ENCODE measurements around the gene COL13A1. TPM values are rescaled to one million over a fixed set of nuclear protein-coding genes. Genes with fewer than 3 reads are reported as not detected.
A peak's percentile ranks its signal among the peaks of the same experiment; 100 is the strongest.

Gene COL13A1
- polyA plus RNA-seq, 1 of the 3 experiments (the other 2 are of a cell fraction) = 26.7 TPM

GRCh38 chr10:69869291-69869961, 67.7 kb downstream of the COL13A1 start:
- H2AFZ ChIP-seq (ENCODE audit: low read depth) = peak overlapping the region; percentile 47; the same call in 1 of the 2 replicates
- H3K9me3 ChIP-seq = no peaks in the 10 kb centered on the region
- ChIA-PET POLR2A (interaction anchor here (0.6 kb wide), 1 partner anchor 93 kb away, joined by 3 read pairs; no protein-coding TSS in a partner anchor), CTCF (interaction anchor here (0.6 to 1.5 kb wide), 6 partner anchors 14 to 153 kb away, joined by 3 to 7 read pairs (median 4); no protein-coding TSS in a partner anchor)
- peak; percentile 61 for DNase-seq
- peak overlapping the region; percentile 13; the same call in 1 of the 2 replicates for H3K9ac ChIP-seq
- H4K20me1 ChIP-seq (ENCODE audit: insufficient read depth) = no peaks in the 10 kb centered on the region
- H3F3A ChIP-seq (replicated peaks; ENCODE audit: insufficient read depth) = peaks cover 23% of the 10 kb centered on the region
- WGBS (ENCODE audit: low lambda C conversion rate) = 25% methylated on average over 3 of the region's 3 CpGs
- H3K36me3 ChIP-seq (replicated peaks in 1 of 2; ENCODE audit: control insufficient read depth in 1 of 2, insufficient read depth in 2 of 2, low read length in 1 of 2) = no peaks in the 10 kb centered on the region
- H3K27ac ChIP-seq (ENCODE audit: low read depth in 2 of 2, low read length in 1 of 2) = peak overlapping the region; percentile 2 to 52
- TF ChIP-seq FOSL2 (IDR thresholded peaks at IDR 0.05; ENCODE audit: borderline replicate concordance, low read depth) (0 out of 2 replicates have a peak, but pooled peaks have one; percentile 12), JUND (IDR thresholded peaks at IDR 0.05) (0 out of 2 replicates have a peak, but pooled peaks have one; percentile 4), TEAD4 (IDR thresholded peaks at IDR 0.05; ENCODE audit: borderline replicate concordance, insufficient read depth) (no peak), NFIC (IDR thresholded peaks at IDR 0.05; ENCODE audit: borderline replicate concordance) (0 out of 2 replicates have a peak, but pooled peaks have one; percentile 59), TCF12 (IDR thresholded peaks at IDR 0.05) (peak; percentile 52), YY1 (IDR thresholded peaks at IDR 0.05; ENCODE audit: low read depth) (peak; percentile 46; the same call in 1 of the 2 replicates), PBX3 (IDR thresholded peaks at IDR 0.05) (peak; percentile 29; the same call in 1 of the 2 replicates), ELF1 (IDR thresholded peaks at IDR 0.05) (peak; percentile 59; the same call in 1 of the 2 replicates), CTCF (IDR thresholded peaks at IDR 0.05) (no peak)
- no peaks in the 10 kb centered on the region for H3K9me2 ChIP-seq
- no peaks in the 10 kb centered on the region for H3K27me3 ChIP-seq (ENCODE audit: insufficient read depth)
- H3K4me1 ChIP-seq (ENCODE audit: control insufficient read depth in 1 of 2, insufficient read depth in 2 of 2, low read depth in 1 of 2, low read length in 1 of 2) = peaks cover 46 to 49% of the 10 kb centered on the region in 2 experiments
- peak overlapping the region; percentile 69; the same call in 1 of the 2 replicates for H3K4me2 ChIP-seq
- H3K79me2 ChIP-seq (ENCODE audit: insufficient read depth) = no peaks in the 10 kb centered on the region; the same call in 1 of the 2 replicates
- H3K4me3 ChIP-seq (ENCODE audit: low read depth in 2 of 2, low read length in 1 of 2) = peak overlapping the region in 1 of 2 experiments; percentile 23; a peak in 1 of 4 replicates

- DNase-seq = no peak
- CTCF ChIA-PET = interaction anchor here (0.8 to 1.5 kb wide), 2 partner anchors 43 to 70 kb away, joined by 3 to 4 read pairs; no protein-coding TSS in a partner anchor
- H3K9ac ChIP-seq = no peak overlapping the region
- H3K9me2 ChIP-seq = no peaks in the 10 kb centered on the region
- no peak overlapping the region for H2AFZ ChIP-seq (ENCODE audit: low read depth)
- no peaks in the 10 kb centered on the region for H3K27me3 ChIP-seq (ENCODE audit: insufficient read depth)
- no peaks in the 10 kb centered on the region for H3K36me3 ChIP-seq (replicated peaks in 1 of 2; ENCODE audit: control insufficient read depth in 1 of 2, insufficient read depth in 2 of 2, low read length in 1 of 2)
- no peak overlapping the region for H3K4me3 ChIP-seq (ENCODE audit: low read depth in 2 of 2, low read length in 1 of 2)
- no peak overlapping the region for H3K4me2 ChIP-seq
- 83% methylated on average over 7 of the region's 7 CpGs for WGBS (ENCODE audit: low lambda C conversion rate)
- H3F3A ChIP-seq (replicated peaks; ENCODE audit: insufficient read depth) = peaks cover 11% of the 10 kb centered on the region
- no peaks in the 10 kb centered on the region; the same call in 1 of the 2 replicates for H3K79me2 ChIP-seq (ENCODE audit: insufficient read depth)
- no peak overlapping the region for H3K27ac ChIP-seq (ENCODE audit: low read depth in 2 of 2, low read length in 1 of 2)
- H3K9me3 ChIP-seq = no peaks in the 10 kb centered on the region
- H4K20me1 ChIP-seq (ENCODE audit: insufficient read depth) = no peaks in the 10 kb centered on the region
- no peak for TF ChIP-seq ZBTB33 (IDR thresholded peaks at IDR 0.05; ENCODE audit: borderline replicate concordance, low read depth)
- H3K4me1 ChIP-seq (ENCODE audit: control insufficient read depth in 1 of 2, insufficient read depth in 2 of 2, low read depth in 1 of 2, low read length in 1 of 2) = peaks cover 42 to 46% of the 10 kb centered on the region in 2 experiments
- POLR2A ChIA-PET = interaction anchor here (0.6 kb wide), 1 partner anchor 31 kb away, joined by 3 read pairs; no protein-coding TSS in a partner anchor
Measured at GRCh38 chr10:69870591-69870990, 68.9 kb downstream of the COL13A1 start.

All from SK-N-SH (cell line).